Keratinocyte (primary cell): ENCODE measurements around the gene OPN5.

Experiments
- CTCF ChIP-seq, 3 experiments: IDR thresholded peaks in 1 of 3; conservative IDR thresholded peaks in 1 of 3; optimal IDR thresholded peaks in 1 of 3; 2 replicates in 2 of 3; 3 replicates in 1 of 3; pipeline versions ENCODE3 to v1.5.1; 2011; ENCODE audit warnings: low read length in 3 of 3, mild to moderate bottlenecking in 3 of 3, moderate library complexity in 2 of 3, control low read depth in 1 of 3, inconsistent platforms in 1 of 3; ENCODE audit not compliant: insufficient read depth in 2 of 3; ENCODE audit errors: extremely low read depth in 1 of 3
- EZH2 ChIP-seq: IDR thresholded peaks from one replicate; pipeline ENCODE4 v1.6.1; 2012; ENCODE audit warnings: inconsistent platforms, mild to moderate bottlenecking, low read length, moderate library complexity

GRCh38 chr6:47817749-47818148 lies 35.9 kb downstream of the OPN5 start:
- TF ChIP-seq CTCF (optimal IDR thresholded peaks at IDR 0.05 in 1 of 3, IDR thresholded peaks at IDR 0.05 in 1 of 3, conservative IDR thresholded peaks at IDR 0.05 in 1 of 3; ENCODE audit: extremely low read depth in 1 of 3, insufficient read depth in 2 of 3, low read length in 3 of 3) (no peak), EZH2 (no peak)
